Body of pancreas (tissue), 4 donors: Measurements from ENCODE around the gene PRSS53.

Source experiments
- CTCF ChIP-seq, 7 experiments: fragments of 450-650 bp in 4 of 7; fragments of 200-600 bp in 3 of 7; sonication (generic) in 3 of 7; IDR thresholded peaks; one replicate each; pipeline ENCODE4 v1.5.1; 2016 to 2019; ENCODE audit warnings: antibody characterized with exemption in 7 of 7
- POLR2A ChIP-seq, 3 donors: fragments of 450-650 bp; IDR thresholded peaks; one replicate each; pipeline ENCODE4 v1.6.1; 2016; ENCODE audit warnings: antibody characterized with exemption in 3 of 3, mild to moderate bottlenecking in 2 of 3

DNA sequence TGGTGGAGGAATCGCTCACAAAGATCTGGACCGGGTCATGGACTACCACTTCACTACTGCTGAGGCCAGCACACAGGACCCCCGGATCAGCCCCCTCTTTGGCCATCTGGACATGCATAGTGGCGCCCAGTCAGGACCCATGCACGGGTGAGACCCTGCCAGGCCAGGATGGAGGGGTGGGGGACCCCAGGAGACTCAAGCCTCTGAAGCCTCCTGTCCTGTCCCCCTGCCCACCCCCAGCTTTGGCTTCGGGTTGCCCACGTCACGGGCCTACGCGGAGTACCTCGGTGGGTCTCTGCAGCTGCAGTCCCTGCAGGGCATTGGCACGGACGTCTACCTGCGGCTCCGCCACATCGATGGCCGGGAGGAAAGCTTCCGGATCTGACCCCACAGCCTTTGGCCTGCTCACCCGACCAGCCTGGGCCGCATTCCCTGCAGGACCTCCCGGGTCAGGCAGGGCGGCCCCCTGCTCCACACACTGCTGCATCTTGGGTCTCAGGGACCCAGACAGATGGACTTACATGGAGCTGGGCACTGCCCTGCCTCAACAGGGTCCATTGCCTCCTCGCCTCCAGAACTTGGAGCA lies 23.2 kb upstream of the PRSS53 start:
- TF ChIP-seq CTCF (IDR thresholded peaks at IDR 0.05), result no peak
- no peak for TF ChIP-seq POLR2A (IDR thresholded peaks at IDR 0.05)
